GM19328 (cell line): ENCODE results near the gene LRRC49.
"Not testable (repeated sequence)": the region's sequence is repeated elsewhere in the genome, so short reads cannot be mapped to it uniquely, and the experiment has no call there.

ENCODE experiments used
- ATAC-seq: cut with Tn5 transposase; IDR thresholded peaks from one replicate; pipeline ENCODE4 v1.9.1; 2021; ENCODE audit warnings: mild to moderate bottlenecking, moderate library complexity; ENCODE audit not compliant: unreplicated experiment

Gene LRRC49, protein sequence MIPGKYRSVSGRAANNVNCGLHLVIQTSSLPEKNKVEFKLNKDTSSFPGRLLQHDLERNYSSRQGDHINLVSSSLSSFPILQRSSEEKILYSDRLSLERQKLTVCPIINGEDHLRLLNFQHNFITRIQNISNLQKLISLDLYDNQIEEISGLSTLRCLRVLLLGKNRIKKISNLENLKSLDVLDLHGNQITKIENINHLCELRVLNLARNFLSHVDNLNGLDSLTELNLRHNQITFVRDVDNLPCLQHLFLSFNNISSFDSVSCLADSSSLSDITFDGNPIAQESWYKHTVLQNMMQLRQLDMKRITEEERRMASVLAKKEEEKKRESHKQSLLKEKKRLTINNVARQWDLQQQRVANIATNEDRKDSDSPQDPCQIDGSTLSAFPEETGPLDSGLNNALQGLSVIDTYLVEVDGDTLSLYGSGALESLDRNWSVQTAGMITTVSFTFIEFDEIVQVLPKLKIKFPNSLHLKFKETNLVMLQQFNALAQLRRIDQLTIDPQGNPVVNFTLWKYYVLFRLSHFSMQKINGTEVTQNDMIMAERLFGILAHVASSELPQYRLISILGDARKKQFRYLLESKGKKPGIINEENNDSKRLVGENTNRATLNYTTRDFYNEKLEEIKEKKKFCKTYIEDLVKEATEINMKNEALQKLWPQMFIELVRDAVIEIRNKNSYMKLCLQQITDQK

DNA sequence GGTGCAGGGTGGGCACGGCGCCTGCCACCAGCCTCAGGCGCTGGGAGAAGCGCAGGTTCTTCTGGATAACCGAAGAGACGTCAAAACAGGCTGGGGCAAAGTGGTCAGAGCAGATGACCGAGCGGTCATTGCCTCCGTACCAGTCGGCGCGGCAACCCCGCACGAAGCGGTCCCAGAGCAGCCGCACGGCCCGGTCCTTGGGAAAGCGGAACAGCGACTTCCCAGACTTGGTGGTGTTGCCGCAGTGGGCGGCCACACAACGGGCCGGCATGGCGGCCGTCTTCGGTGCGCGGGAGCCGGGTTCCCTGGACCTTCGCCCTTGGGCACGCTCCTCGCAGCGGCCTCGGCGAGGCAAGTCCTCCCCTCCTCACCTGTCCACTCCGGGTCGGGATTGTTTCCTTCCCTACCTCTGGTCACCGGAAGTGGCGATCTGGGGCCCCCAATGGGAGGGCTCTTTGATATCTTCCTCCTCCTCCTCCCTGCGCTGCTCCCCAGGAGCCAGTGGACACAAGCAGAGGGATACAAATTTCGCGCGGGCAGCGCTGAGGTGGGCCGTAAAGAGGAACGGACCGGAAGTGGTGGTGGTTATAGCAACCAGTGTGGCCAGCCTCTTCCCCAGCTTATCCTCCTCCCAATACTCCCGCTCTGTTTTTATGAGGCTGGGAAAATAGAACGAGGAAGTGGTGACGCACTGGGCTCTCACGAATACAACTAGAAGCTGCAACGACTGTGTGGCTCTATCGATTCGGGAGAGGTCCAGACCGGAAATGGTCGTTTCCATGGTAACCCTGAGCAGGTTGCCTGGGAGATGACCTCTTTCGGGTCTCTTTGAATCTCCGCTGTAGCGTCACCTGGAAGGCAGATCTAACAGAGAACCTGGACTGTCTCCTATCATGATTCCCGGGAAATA, at the start of gene LRRC49, which contains the start of gene THAP10:
Gene LRRC49 (plus strand): TSS at position 825 of the 910 bp plus-strand sequence. CDS start 69 bp downstream, at position 894.
Gene THAP10 (minus strand): TSS at position 432 of the 910 bp plus-strand sequence. CDS start 161 bp downstream, at position 271.
- ATAC-seq: peak; percentile 80

GRCh38 chr15:70845602-70846360, 46.8 kb upstream of the LRRC49 start:
- ATAC-seq: no peak

- ATAC-seq: no peak
Measured at GRCh38 chr15:70851889-70852288, 40.7 kb upstream of the LRRC49 start.

DNA sequence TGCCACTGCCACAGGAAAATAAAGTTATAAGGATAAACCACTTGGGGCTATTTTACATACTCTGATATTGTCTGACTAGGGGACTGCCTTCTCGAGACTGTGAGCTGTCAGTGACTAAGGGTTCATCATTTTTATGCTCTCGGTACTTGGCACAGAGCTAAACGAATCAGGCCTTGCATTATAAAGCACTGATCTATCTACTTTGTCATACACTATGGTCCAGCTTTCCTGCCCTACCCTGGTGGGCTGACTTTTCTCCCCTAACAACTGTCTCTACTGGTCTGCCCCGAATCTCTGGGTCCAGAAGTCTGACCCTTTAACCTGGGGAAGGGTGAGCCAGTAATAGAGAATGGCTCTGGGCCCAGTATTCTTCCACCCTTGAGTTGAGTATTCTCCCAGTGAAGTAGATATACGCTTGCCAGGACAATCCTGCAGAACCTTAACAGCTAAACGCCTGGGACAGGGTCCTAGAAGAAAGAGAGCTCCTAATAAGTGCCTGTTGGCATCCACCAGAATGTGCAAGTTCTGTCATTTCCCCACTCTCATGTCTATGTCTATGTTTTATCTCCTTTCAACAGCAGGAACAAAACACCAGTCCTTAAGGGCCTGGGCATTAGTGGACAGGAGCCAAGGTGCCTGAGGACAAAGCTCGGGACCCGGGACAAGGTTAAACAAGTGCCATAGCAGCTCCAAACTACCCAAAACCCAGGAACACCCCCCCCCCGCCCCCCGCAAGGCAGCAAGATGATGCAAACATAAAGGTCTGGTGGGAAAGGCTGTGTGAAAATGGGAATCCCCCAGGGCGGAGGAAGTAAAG, 39.9 kb upstream of the LRRC49 start:
- ATAC-seq: no peak

DNA sequence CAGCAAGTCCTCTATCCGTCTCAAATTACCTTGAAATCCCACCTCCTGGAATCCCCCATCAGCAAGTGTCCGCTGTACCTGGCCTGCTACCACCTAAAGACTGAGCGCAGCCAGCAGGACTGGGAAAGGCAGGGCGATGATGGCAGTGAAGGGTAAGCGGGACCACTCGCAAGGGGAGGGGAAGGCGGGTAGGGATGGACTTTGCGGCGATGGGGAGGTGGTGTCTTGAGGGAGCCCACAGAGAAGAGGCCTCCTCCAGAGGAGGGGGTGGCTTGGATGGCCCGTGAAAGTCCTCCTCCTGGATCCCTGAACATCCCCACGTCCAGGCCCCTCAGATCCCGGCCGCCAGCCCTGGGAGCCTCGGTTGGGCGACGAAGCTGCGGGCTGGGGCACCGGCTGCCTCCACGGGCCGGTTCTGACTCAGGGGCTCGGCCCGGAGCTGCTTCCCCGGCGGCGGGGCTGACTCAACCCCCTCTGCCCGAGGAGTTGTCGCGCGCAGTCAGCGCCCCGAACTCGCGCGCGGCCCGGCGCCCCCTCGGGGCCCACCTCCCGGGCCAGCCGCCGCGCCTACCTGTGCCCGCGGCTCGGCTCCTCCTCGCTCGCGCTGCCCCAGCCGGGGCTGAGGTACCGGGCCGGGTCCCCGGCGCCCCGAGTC, 39.2 kb upstream of the LRRC49 start:
- no peak for ATAC-seq

GRCh38 chr15:70853973-70854665, 38.5 kb upstream of the LRRC49 start, which contains the start of gene LARP6:
TSS of gene LARP6 (minus strand) at chr15:70854157. CDS start at chr15:70854088, 69 bp downstream.
- ATAC-seq: no peak

GRCh38 chr15:70854666-70854976, 38.0 kb upstream of the LRRC49 start:
- no peak for ATAC-seq

- no peak for ATAC-seq
Measured at GRCh38 chr15:70855764-70856163, 36.9 kb upstream of the LRRC49 start.

DNA sequence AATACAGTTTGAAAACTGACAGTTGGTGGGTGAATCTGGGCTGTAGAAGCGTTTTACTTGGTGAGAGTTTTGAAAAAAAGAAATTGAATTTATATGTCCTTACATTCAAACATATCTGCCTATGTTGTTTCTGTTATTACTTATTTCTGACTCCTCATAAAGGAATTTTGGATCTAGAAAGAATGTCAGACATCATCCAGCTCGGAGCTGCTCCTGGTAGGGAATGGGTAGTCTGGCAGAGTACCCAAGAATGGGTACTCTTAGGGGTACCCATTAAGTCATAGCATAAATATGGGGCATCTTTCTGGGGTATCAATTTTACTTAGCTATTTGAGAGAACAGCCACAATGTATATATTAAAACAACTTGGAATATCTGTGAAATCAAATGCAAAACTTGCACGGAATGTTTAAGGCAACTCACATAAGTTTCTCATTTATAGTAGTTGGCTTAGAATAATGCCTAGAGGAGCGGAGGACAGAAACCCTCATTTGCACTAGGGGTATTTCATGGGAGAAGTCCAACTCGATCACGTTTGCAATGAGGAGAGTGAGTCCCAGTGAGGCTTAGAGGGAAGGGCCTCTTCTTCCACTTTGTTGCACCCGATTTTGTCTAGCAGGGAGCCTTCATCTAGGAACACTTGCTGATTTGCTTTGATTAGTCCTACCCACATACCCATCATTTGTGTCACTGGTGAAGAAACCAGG, 36.3 kb upstream of the LRRC49 start:
- ATAC-seq: no peak

GRCh38 chr15:70856884-70857561, 35.6 kb upstream of the LRRC49 start:
- ATAC-seq: no peak

- no peak for ATAC-seq
Measured at GRCh38 chr15:70857562-70858285, 34.9 kb upstream of the LRRC49 start.

GRCh38 chr15:70858614-70859321, 33.9 kb upstream of the LRRC49 start:
- not testable (repeated sequence) for ATAC-seq

DNA sequence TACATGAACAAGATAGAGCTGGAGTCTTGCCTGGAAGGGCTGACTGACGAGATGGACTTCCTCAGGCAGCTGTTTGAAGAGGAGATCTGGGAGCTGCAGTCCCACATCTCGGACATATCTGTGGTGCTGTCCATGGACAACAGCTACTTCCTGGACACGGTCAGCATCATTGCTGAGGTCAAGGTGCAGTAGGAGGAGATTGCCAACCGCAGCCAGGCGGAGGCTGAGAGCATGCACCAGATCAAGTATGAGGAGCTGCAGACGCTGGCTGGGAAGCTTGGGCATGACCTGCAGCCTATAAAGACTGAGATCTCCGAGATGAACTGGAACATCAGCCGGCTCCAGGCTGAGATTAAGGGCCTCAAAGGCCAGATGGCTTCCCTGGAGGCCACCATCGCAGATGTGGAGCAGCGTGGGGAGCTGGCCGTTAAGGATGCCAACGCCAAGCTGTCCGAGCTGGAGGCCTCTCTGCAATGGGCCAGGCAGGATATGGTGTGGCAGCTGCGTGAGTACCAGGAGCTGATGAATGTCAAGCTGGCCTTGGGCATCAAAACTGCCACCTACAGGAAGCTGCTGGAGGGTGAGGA, 33.2 kb upstream of the LRRC49 start:
- no peak for ATAC-seq

DNA sequence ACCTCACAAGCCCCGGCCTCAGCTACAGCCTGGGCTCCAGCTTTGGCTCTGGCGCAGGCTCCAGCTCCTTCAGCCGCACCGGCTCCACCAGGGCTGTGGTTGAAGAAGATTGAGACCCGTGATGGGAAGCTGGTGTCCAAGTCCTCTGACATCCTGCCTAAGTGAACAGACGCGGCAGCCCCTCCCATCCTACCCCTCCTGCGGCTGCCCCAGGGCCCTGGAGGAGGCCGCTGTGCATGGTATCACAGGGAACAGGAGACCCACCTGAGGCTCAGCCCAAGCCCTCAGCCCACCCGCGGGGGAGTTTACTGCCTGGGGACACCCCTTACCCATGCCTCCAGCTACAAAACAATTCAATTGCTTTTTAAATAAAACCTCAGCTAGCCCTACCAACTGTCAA, 32.6 kb upstream of the LRRC49 start:
- no peak for ATAC-seq

GRCh38 chr15:70863450-70864218, 29.0 kb upstream of the LRRC49 start:
- no peak for ATAC-seq
